ENCODE results near the gene INTS2. TPM values are rescaled to one million over a fixed set of nuclear protein-coding genes. Genes with fewer than 3 reads are reported as not detected.
A peak's percentile ranks its signal among the peaks of the same experiment; 100 is the strongest.
"Not testable (repeated sequence)": the region's sequence is repeated elsewhere in the genome, so short reads cannot be mapped to it uniquely, and the experiment has no call there.

INTS2 gene
- total RNA-seq, 1 donor from 2014 or later = 29.5 TPM

DNA sequence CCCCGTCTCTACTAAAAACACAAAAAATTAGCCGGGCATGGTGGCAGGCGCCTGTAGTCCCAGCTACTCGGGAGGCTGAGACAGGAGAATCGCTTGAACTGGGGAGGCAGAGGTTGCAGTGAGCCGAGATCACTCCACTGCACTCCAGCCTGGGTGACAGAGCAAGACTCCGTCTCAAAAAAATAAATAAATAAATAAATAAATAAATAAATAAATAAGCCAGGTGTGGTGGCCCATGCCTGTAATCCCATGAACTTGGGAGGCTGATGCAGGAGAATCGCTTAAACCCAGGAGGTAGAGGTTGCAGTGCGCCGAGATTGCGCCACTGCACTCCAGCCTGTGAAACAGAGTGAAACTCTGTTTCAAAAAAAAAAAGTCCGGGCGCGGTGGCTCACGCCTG is 12.6 kb downstream of the INTS2 start:
- H3K27me3 Mint-ChIP-seq = not testable (repeated sequence)
- peaks cover 39% of the 10 kb centered on the region for H3K36me3 Mint-ChIP-seq (ENCODE audit: low read depth)

DNA sequence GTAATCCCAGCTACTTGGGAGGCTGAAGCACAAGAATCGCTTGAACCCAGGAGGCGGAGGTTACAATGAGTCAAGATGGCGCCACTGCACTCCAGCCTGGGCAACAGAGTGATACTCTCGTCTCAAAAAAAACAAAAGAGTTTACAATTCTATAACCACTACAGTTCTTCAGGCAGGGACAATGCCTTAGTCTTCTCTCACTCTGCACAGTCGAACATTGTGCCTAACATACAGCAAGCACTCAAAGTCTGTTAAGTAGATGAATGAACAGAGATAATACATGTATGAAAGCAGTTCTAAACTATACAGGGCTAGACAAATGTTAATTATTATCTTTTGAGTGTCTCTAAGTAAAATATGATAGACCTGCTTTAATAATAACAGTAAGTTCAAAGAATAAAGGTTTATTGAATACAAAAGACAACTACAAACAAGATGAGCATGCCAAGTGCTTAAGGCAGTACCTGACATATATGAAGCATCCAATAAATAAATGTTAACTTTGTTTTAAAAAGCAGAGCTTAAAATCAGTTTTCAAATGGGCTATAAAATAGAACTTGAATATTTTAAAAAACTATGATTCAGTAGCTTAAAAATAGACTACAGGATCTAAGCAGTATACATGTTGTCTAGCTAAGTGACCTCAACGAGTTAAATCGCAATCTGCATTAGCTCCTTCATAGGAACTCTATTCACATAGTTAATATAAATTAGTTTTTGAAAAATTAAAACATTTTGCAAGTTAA is 19.3 kb downstream of the INTS2 start:
- peaks cover 35% of the 10 kb centered on the region for H3K36me3 Mint-ChIP-seq (ENCODE audit: low read depth)
- intact Hi-C loops (cut with micrococcal nuclease) = no loop called here
- DNase-seq = no peak
- H3K4me1 Mint-ChIP-seq = peaks cover 2% of the 10 kb centered on the region
- no peaks in the 10 kb centered on the region for H3K27me3 Mint-ChIP-seq
- H3K27ac Mint-ChIP-seq = no peak overlapping the region
- H3K4me3 Mint-ChIP-seq = no peak overlapping the region
- peaks cover 3% of the 10 kb centered on the region for H3K9me3 Mint-ChIP-seq

More for the DNA sequence above, 12.6 kb downstream of the INTS2 start:
- H3K27ac Mint-ChIP-seq; H3K4me1 Mint-ChIP-seq; intact Hi-C loops (cut with micrococcal nuclease); DNase-seq; H3K9me3 Mint-ChIP-seq; H3K4me3 Mint-ChIP-seq: not testable (repeated sequence)

DNA sequence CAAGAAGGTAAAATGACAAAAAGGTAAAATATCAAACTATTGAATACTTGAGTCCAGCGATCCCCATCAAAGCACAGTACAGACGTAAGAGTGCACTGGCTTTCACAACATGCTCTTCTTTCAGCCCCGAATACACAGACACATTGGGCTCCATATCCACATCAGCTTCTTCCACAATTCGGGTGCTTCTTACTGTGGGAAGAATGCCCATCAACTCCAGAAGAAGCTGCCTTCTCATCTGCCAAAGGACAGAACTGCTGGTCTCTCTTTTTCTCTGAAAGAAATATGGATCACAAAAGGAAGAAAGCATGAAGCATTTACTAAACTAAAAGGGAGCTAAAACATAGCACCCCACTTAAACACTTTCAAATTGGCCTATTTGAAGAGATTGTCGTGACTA is 20.4 kb downstream of the INTS2 start:
- H3K9me3 Mint-ChIP-seq = peaks cover 3% of the 10 kb centered on the region
- peaks cover 40% of the 10 kb centered on the region for H3K36me3 Mint-ChIP-seq (ENCODE audit: low read depth)
- H3K4me3 Mint-ChIP-seq = no peak overlapping the region
- intact Hi-C loops (cut with micrococcal nuclease) = no loop called here
- no peak overlapping the region for H3K27ac Mint-ChIP-seq
- H3K4me1 Mint-ChIP-seq = peaks cover 2% of the 10 kb centered on the region
- DNase-seq = no peak
- H3K27me3 Mint-ChIP-seq = no peaks in the 10 kb centered on the region

DNA sequence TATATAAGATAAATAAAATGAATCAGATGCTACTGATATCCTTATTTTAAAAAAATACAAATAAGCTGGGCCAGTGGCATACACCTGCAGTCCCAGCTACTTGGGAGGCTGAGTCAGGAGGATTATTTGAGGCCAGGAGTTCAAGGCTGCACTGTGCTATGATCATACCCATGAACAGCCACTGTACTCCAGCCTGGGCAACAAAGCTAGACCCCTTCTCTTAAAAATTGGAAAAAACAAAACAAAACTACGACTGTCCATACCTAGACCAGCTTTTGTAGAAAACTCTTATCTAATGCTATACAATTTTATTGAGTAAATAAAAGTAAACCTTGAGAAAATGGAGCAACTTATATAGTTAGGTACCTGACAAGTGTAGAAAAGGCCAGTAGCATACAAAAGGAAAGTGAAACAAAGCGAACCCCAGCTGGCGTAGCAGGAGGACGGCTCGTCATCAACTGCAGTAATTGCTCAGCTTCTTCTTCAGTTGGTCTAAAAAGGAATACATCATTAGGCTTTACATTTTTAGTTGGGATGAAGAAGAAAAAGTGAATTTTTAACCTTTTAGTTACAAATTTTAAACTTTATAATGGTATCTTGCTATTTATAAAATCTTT is 23.6 kb downstream of the INTS2 start:
- peak overlapping the region; percentile 51 for H3K27ac Mint-ChIP-seq
- H3K4me3 Mint-ChIP-seq = peak overlapping the region; percentile 39
- peaks cover 41% of the 10 kb centered on the region for H3K36me3 Mint-ChIP-seq (ENCODE audit: low read depth)
- peaks cover 2% of the 10 kb centered on the region for H3K4me1 Mint-ChIP-seq
- H3K9me3 Mint-ChIP-seq = no peaks in the 10 kb centered on the region
- no peaks in the 10 kb centered on the region for H3K27me3 Mint-ChIP-seq
- intact Hi-C loops (cut with micrococcal nuclease) = no loop called here
- peak; percentile 75 for DNase-seq

DNA sequence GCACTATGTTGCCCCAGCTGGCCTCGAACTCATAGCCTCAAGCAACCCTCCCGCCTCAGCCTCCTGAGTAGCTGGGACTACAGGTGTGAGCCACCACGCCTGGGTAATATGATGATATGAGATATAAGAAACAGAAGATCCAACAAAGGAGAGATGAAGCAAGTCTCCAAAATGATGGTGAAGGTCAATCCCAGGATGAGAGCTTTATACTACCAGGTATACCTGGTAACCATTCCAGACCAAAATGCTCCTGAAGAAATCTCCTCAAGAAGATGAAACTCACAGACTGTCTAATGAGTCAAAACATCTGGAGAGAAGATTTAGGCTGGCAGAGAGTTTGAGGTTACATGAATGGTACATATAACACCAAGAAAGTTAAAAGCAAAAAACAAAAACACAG is 24.5 kb downstream of the INTS2 start:
- Mint-ChIP-seq H3K36me3 (ENCODE audit: low read depth) (peaks cover 45% of the 10 kb centered on the region), H3K27me3 (no peaks in the 10 kb centered on the region), H3K4me1 (peaks cover 2% of the 10 kb centered on the region), H3K9me3 (no peaks in the 10 kb centered on the region), H3K4me3 (no peak overlapping the region), H3K27ac (no peak overlapping the region)
- intact Hi-C loops (cut with micrococcal nuclease) = no loop called here
- DNase-seq = no peak

DNA sequence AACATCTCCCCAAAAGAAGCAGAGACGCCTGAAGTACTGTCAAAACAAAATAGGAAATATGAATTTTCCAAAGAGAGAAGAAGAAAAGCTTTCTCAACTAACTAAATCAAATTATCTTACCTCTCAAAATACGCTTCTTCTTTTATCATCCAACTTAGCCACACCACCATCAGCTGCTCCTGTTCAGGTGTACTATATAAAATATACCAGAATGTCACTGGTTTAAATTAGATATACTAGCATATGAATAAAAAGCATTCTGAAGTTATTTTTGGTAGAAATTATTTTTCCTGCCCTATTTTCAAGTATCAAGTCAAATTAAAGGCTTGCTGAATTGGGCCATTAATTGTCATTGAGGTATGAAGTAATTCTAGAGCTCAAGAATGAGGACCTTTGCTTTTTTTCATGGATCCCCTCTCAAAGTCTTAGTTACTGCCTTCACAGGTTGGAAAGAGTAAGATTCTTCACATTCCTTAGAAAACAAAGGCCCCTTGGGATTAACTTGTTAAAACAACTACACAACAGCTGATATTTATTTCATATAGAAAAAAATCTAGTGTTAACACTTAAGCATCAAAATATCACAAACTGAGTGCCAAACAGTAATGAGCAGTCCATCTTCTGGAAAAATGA is 30.1 kb downstream of the INTS2 start:
- Mint-ChIP-seq H3K27ac (no peak overlapping the region), H3K36me3 (ENCODE audit: low read depth) (peaks cover 33% of the 10 kb centered on the region), H3K4me1 (no peaks in the 10 kb centered on the region), H3K27me3 (no peaks in the 10 kb centered on the region), H3K9me3 (no peaks in the 10 kb centered on the region), H3K4me3 (no peak overlapping the region)
- no peak for DNase-seq
- intact Hi-C loops (cut with micrococcal nuclease) = no loop called here

DNA sequence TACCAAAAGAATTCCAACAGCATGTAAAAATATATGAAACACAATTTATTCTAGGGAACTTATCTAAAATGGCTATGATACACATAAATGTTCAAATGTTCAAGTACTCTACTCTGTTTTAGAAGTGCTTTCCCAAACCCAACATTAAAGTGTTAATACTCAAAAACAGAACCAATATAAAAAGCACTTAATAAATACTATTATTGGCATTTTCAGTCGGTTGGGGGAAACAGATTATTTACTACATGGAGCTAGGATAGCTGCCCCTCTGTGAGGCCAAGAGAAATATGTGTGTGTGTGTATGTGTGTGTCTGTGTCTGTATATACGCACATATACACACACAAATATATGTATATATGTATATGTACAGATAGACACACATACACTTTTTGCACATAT is 32.4 kb downstream of the INTS2 start:
- Mint-ChIP-seq H3K4me1 (no peaks in the 10 kb centered on the region), H3K4me3 (no peak overlapping the region), H3K36me3 (ENCODE audit: low read depth) (peaks cover 28% of the 10 kb centered on the region), H3K9me3 (no peaks in the 10 kb centered on the region), H3K27me3 (no peaks in the 10 kb centered on the region), H3K27ac (no peak overlapping the region)
- DNase-seq = no peak
- intact Hi-C loops (cut with micrococcal nuclease) = no loop called here

DNA sequence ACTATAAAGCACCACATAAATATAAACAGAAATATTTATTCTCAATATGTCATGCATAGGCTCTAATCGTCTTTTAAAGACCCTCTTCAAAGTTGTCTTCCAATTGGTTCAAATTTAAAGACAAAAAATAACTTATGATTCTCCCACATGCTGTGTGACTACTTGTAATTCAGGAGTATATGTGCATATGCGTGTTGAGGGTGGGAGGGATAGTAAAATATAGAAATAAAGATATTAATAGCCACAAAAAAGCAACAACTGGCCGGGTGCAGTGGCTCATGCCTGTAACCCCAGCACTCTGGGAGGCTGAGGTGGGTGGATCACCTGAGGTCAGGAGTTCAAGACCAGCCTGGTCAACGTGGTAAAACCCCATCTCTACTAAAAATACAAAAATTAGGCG is 33.5 kb downstream of the INTS2 start:
- DNase-seq; intact Hi-C loops (cut with micrococcal nuclease); H3K4me3 Mint-ChIP-seq; H3K9me3 Mint-ChIP-seq; H3K4me1 Mint-ChIP-seq; H3K27me3 Mint-ChIP-seq; H3K27ac Mint-ChIP-seq: not testable (repeated sequence)
- peaks cover 24% of the 10 kb centered on the region for H3K36me3 Mint-ChIP-seq (ENCODE audit: low read depth)

DNA sequence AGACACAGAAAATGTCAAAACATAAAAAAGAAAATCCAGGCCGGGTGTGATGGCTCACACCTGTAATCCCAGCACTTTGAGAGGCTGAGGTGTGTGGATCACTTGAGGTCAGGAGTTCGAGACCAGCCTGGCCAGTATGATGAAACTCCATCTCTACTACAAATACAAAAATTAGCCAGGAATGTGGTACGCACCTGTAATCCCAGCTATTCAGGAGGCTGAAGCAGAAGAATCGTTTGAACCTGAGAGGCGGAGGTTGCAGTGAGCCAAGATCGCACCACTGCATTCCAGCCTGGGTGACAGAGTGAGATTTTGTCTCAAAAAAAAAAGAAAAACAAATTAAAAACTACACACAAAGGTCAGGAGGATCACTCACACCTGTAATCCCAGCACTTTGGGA is 40.0 kb downstream of the INTS2 start:
- H3K27me3 Mint-ChIP-seq; H3K27ac Mint-ChIP-seq; DNase-seq; intact Hi-C loops (cut with micrococcal nuclease); H3K4me1 Mint-ChIP-seq; H3K9me3 Mint-ChIP-seq; H3K4me3 Mint-ChIP-seq: not testable (repeated sequence)
- H3K36me3 Mint-ChIP-seq (ENCODE audit: low read depth) = peaks cover 33% of the 10 kb centered on the region

DNA sequence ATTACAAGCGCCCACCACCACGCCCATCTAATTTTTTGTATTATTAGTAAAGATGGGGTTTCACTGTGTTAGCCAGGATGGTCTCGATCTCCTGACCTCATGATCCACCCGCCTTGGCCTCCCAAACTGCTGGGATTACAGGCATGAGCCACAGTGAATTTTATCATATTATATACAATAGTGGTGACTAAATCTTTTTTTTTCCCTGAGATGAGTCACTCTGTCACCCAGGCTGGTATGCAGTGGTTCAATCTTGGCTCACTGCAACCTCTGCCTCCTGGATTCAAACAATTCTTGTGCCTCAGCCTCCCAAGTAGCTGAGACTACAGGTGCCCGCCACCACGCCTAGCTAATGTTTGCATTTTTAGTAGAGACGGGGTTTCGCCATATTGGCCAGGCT is 41.9 kb downstream of the INTS2 start:
- H3K4me3 Mint-ChIP-seq; H3K4me1 Mint-ChIP-seq; H3K27ac Mint-ChIP-seq; H3K27me3 Mint-ChIP-seq; H3K9me3 Mint-ChIP-seq; intact Hi-C loops (cut with micrococcal nuclease): not testable (repeated sequence)
- peak; percentile 42 for DNase-seq
- peaks cover 30% of the 10 kb centered on the region for H3K36me3 Mint-ChIP-seq (ENCODE audit: low read depth)

DNA sequence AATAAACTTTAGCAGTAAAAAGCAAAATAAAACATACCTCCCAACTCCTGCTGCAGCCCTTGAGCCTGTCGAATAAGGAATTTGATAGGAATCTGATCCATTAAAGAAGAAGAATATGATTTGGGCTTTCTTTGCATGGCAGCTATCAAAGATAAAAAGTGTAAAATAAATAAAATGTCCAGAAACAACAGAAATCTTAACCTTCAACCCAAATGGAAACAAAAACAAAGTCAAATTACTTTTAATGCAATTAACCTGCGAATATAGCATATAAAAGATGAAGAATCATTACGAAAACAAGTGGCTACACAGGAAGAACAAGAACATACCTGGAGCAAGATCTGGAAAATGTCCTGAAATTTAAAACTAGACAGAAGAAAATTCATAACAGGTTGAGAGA is 42.9 kb downstream of the INTS2 start:
- intact Hi-C loops (cut with micrococcal nuclease) = no loop called here
- Mint-ChIP-seq H3K9me3 (no peaks in the 10 kb centered on the region), H3K27ac (no peak overlapping the region), H3K4me3 (no peak overlapping the region), H3K36me3 (ENCODE audit: low read depth) (peaks cover 33% of the 10 kb centered on the region), H3K27me3 (no peaks in the 10 kb centered on the region), H3K4me1 (no peaks in the 10 kb centered on the region)
- DNase-seq = no peak

DNA sequence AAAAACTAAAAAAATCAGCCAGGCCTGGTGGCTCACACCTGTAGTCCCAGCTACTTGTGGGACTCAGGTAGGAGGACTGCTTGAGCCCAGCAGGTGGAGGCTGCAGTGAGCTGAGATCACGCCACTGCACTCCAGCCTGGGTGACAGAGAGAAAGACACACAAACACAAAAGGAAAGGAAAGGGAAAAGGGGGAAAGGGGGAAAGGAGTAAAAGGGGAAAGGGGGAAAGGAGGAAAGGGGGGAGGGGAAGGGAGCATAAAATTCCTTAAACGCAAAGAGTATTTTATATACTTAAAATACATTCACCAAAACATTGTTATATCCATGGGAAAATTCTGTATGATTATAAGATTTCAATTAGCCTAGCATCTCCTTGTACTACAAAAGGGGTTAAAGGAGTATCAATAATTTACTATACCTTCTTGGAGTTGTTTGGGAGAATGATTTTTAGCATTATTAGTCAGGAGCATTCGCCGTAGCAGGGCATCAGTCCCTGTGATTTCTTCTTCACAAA is 47.1 kb downstream of the INTS2 start:
- H3K4me1 Mint-ChIP-seq = no peaks in the 10 kb centered on the region
- H3K27ac Mint-ChIP-seq = no peak overlapping the region
- H3K36me3 Mint-ChIP-seq (ENCODE audit: low read depth) = peaks cover 19% of the 10 kb centered on the region
- no peaks in the 10 kb centered on the region for H3K9me3 Mint-ChIP-seq
- no peaks in the 10 kb centered on the region for H3K27me3 Mint-ChIP-seq
- no peak overlapping the region for H3K4me3 Mint-ChIP-seq
- DNase-seq = no peak
- intact Hi-C loops (cut with micrococcal nuclease) = no loop called here

DNA sequence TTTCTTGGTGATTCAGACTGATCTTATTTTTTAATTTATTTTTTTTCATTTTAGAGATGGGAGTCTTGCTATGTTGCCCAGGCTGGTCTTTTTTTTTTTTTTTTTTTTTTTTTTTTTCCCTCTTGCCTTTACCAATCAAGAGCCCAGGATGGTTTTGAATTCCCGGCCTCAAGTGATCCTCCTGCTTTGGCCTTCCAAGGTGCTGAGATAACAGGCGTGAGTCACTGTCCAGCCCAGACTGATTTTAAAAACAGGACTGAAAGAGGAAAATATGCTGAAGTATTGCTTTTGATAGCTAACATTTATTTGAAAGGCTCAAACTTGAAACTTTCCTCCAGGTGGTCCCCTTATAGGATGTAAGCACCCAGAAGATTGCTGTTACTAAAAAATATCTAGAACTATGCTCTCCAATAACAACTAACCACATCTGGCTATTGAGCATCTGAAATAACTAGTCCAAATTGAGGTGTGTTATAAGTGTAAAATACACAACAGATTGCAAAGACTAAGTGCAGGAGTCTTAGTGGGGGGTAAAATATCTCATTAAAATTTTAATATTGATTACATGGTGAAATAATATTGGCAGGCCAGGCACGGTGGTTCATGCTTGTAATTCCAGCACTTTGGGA is 48.7 kb downstream of the INTS2 start:
- Mint-ChIP-seq H3K9me3 (no peaks in the 10 kb centered on the region), H3K4me3 (no peak overlapping the region), H3K4me1 (no peaks in the 10 kb centered on the region), H3K36me3 (ENCODE audit: low read depth) (peaks cover 14% of the 10 kb centered on the region), H3K27ac (no peak overlapping the region), H3K27me3 (no peaks in the 10 kb centered on the region)
- DNase-seq = no peak
- intact Hi-C loops (cut with micrococcal nuclease) = no loop called here

DNA sequence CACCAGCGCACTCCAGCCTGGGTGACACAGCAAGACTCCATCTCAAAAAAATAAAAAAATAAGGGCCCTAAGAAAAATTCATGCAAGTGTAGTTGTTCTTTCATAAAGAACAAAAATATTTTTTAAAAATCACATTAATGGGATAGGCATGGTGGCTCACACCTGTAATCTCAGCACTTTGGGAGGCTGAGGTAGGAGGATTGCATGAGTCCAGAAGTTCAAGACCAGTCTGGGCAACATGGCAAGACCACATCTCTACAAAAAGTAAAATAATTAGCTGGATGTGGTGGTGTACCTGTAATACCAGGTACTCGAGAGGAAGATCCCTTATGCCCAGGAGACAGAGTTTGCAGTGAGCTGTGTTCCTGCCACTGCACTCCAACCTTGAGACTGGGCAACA is 49.3 kb downstream of the INTS2 start:
- no peak for DNase-seq
- no peak overlapping the region for H3K27ac Mint-ChIP-seq
- H3K4me1 Mint-ChIP-seq = no peaks in the 10 kb centered on the region
- H3K9me3 Mint-ChIP-seq = no peaks in the 10 kb centered on the region
- H3K27me3 Mint-ChIP-seq = no peaks in the 10 kb centered on the region
- intact Hi-C loops (cut with micrococcal nuclease) = no loop called here
- H3K4me3 Mint-ChIP-seq = no peak overlapping the region
- H3K36me3 Mint-ChIP-seq (ENCODE audit: low read depth) = peaks cover 15% of the 10 kb centered on the region
